K562 (cell line): Measurements from ENCODE around the gene C3. TPM values are rescaled to one million over a fixed set of nuclear protein-coding genes. Genes with fewer than 3 reads are reported as not detected.

Source experiments
- NBN ChIP-seq: fragments of 450-650 bp; IDR thresholded peaks from 2 replicates; pipeline ENCODE4 v1.6.1; 2016; ENCODE audit warnings: low read depth, mild to moderate bottlenecking
- PML ChIP-seq: IDR thresholded peaks from 2 replicates; pipeline ENCODE4 v1.6.1; 2012; ENCODE audit warnings: low read length, inconsistent platforms
- POLR2H ChIP-seq: IDR thresholded peaks from 2 replicates; pipeline ENCODE4 v1.6.1; 2016; ENCODE audit warnings: missing genetic modification characterization, low read depth, mild to moderate bottlenecking, control low read depth, missing compliant biosample characterization, moderate library complexity
- TGIF2 ChIP-seq: sonication (generic); formaldehyde crosslinking; IDR thresholded peaks from 2 replicates; pipeline ENCODE4 v1.8.1; 2022; ENCODE audit warnings: mild to moderate bottlenecking, missing genetic modification reagents, moderate library complexity
- polyA plus RNA-seq, 8 experiments: library from polyadenylated mRNA; depleted of rRNA in 4 of 8; stranded (reverse) in 5 of 8; unstranded in 3 of 8; fragments of >200 nt; fragmentation: Nextera tagmentation in 2 of 8; fragmentation: Illumina TruSeq in 1 of 8; extraction: Ambion mirVana in 2 of 8; extraction: Trizol in 1 of 8; gene quantifications; 2 replicates each; pipeline versions ENCODE4 v1.2.1 to v1.2.3, GENCODE V29; 2011 to 2014; ENCODE audit warnings: inconsistent platforms in 1 of 8, missing spikeins in 1 of 8
- total RNA-seq, 7 experiments: library from RNA; depleted of rRNA in 6 of 7; stranded (reverse); fragments of >200 nt in 6 of 7; fragmentation: Illumina TruSeq in 2 of 7; extraction: Trizol in 2 of 7; gene quantifications; 2 replicates each; pipeline versions ENCODE4 v1.2.1 to v1.2.3, GENCODE V29; 2011 to 2021; ENCODE audit warnings: low replicate concordance in 1 of 7
- TF ChIP-seq, protein P1 (sequence below): fragments of 250-450 bp; sonication (Bioruptor Pico); IDR thresholded peaks from 2 replicates; pipeline ENCODE4 v1.4.0; 2020
- TF ChIP-seq, protein P2 (sequence below): sonication (generic); formaldehyde crosslinking; IDR thresholded peaks from 2 replicates; pipeline ENCODE4 v1.8.1; 2023; ENCODE audit warnings: mild to moderate bottlenecking, missing genetic modification reagents
- TF ChIP-seq, protein P3 (sequence below): IDR thresholded peaks from 2 replicates; pipeline ENCODE4 v1.6.1; 2011; ENCODE audit warnings: borderline replicate concordance, low read depth, mild to moderate bottlenecking, moderate library complexity, low read length; ENCODE audit not compliant: insufficient read depth, poor library complexity, severe bottlenecking
- TF ChIP-seq, protein P4 (sequence below): sonication (generic); formaldehyde crosslinking; IDR thresholded peaks from 2 replicates; pipeline ENCODE4 v1.8.0; 2022; ENCODE audit warnings: mild to moderate bottlenecking, missing genetic modification reagents
- TF ChIP-seq, protein P5 (sequence below), 3 experiments: IDR thresholded peaks in 2 of 3; conservative IDR thresholded peaks in 1 of 3; 2 replicates each; pipeline ENCODE4 v1.5.1; 2011 to 2012; ENCODE audit warnings: low read length in 3 of 3, mild to moderate bottlenecking in 3 of 3, control low read depth in 2 of 3, improper control_type of control experiment in 1 of 3, inconsistent platforms in 1 of 3, low read depth in 1 of 3, mixed read lengths in 1 of 3, moderate library complexity in 1 of 3; ENCODE audit not compliant: insufficient read depth in 2 of 3

Gene C3
- total and polyA plus RNA-seq, 9 of the 15 experiments (the other 6 are each of a cell fraction or from before 2014, with no cell fraction given), result 0.59 to 10.6 (median 2.2) TPM

DNA sequence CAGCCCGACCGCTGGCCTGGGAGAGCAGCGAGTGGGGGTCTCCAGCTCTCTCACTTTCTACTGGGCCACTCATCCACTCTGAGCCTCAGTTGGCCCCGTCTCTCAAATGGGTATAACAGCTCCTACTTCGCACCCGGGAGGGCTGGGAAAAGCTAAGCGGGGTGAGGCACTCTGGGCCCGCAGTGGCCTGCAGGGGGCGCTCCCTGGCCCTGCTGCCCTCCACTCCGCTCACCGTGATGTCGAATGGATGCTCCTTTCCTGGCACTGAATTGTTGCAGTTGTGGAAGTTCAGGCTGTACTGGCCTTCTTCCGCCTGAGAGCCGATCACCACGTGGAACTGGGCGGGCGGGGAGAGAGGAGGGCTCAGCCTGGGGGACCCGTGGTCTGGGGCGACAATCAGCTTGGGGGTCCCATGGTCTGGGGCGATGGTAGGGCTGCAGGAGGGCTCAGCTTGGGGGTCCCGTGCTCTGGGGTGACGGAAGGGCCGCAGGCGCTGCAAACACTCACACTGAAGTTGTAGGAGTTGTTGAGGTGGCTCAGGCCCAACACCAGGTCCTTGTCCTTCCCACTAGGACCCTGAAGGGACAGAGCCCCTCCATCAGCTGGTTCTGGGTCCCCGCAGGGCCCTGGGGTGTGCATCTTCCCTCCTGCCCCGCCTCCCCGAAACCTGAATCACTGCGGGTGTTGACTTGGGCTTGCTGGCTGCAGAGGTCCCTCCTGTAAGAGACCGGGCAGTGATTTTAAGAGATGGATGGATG, 13.1 kb upstream of the C3 start (continued):
- TF ChIP-seq, protein P1, sequence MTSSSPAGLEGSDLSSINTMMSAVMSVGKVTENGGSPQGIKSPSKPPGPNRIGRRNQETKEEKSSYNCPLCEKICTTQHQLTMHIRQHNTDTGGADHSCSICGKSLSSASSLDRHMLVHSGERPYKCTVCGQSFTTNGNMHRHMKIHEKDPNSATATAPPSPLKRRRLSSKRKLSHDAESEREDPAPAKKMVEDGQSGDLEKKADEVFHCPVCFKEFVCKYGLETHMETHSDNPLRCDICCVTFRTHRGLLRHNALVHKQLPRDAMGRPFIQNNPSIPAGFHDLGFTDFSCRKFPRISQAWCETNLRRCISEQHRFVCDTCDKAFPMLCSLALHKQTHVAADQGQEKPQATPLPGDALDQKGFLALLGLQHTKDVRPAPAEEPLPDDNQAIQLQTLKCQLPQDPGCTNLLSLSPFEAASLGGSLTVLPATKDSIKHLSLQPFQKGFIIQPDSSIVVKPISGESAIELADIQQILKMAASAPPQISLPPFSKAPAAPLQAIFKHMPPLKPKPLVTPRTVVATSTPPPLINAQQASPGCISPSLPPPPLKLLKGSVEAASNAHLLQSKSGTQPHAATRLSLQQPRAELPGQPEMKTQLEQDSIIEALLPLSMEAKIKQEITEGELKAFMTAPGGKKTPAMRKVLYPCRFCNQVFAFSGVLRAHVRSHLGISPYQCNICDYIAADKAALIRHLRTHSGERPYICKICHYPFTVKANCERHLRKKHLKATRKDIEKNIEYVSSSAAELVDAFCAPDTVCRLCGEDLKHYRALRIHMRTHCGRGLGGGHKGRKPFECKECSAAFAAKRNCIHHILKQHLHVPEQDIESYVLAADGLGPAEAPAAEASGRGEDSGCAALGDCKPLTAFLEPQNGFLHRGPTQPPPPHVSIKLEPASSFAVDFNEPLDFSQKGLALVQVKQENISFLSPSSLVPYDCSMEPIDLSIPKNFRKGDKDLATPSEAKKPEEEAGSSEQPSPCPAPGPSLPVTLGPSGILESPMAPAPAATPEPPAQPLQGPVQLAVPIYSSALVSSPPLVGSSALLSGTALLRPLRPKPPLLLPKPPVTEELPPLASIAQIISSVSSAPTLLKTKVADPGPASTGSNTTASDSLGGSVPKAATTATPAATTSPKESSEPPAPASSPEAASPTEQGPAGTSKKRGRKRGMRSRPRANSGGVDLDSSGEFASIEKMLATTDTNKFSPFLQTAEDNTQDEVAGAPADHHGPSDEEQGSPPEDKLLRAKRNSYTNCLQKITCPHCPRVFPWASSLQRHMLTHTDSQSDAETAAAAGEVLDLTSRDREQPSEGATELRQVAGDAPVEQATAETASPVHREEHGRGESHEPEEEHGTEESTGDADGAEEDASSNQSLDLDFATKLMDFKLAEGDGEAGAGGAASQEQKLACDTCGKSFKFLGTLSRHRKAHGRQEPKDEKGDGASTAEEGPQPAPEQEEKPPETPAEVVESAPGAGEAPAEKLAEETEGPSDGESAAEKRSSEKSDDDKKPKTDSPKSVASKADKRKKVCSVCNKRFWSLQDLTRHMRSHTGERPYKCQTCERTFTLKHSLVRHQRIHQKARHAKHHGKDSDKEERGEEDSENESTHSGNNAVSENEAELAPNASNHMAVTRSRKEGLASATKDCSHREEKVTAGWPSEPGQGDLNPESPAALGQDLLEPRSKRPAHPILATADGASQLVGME (CRISPR knock-in tag), result no peak
- TF ChIP-seq, protein P2, sequence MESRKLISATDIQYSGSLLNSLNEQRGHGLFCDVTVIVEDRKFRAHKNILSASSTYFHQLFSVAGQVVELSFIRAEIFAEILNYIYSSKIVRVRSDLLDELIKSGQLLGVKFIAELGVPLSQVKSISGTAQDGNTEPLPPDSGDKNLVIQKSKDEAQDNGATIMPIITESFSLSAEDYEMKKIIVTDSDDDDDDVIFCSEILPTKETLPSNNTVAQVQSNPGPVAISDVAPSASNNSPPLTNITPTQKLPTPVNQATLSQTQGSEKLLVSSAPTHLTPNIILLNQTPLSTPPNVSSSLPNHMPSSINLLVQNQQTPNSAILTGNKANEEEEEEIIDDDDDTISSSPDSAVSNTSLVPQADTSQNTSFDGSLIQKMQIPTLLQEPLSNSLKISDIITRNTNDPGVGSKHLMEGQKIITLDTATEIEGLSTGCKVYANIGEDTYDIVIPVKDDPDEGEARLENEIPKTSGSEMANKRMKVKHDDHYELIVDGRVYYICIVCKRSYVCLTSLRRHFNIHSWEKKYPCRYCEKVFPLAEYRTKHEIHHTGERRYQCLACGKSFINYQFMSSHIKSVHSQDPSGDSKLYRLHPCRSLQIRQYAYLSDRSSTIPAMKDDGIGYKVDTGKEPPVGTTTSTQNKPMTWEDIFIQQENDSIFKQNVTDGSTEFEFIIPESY, result peak; percentile 99
- TF ChIP-seq, protein P3, sequence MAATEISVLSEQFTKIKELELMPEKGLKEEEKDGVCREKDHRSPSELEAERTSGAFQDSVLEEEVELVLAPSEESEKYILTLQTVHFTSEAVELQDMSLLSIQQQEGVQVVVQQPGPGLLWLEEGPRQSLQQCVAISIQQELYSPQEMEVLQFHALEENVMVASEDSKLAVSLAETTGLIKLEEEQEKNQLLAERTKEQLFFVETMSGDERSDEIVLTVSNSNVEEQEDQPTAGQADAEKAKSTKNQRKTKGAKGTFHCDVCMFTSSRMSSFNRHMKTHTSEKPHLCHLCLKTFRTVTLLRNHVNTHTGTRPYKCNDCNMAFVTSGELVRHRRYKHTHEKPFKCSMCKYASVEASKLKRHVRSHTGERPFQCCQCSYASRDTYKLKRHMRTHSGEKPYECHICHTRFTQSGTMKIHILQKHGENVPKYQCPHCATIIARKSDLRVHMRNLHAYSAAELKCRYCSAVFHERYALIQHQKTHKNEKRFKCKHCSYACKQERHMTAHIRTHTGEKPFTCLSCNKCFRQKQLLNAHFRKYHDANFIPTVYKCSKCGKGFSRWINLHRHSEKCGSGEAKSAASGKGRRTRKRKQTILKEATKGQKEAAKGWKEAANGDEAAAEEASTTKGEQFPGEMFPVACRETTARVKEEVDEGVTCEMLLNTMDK, result peak; percentile 22
- TF ChIP-seq, protein P4, sequence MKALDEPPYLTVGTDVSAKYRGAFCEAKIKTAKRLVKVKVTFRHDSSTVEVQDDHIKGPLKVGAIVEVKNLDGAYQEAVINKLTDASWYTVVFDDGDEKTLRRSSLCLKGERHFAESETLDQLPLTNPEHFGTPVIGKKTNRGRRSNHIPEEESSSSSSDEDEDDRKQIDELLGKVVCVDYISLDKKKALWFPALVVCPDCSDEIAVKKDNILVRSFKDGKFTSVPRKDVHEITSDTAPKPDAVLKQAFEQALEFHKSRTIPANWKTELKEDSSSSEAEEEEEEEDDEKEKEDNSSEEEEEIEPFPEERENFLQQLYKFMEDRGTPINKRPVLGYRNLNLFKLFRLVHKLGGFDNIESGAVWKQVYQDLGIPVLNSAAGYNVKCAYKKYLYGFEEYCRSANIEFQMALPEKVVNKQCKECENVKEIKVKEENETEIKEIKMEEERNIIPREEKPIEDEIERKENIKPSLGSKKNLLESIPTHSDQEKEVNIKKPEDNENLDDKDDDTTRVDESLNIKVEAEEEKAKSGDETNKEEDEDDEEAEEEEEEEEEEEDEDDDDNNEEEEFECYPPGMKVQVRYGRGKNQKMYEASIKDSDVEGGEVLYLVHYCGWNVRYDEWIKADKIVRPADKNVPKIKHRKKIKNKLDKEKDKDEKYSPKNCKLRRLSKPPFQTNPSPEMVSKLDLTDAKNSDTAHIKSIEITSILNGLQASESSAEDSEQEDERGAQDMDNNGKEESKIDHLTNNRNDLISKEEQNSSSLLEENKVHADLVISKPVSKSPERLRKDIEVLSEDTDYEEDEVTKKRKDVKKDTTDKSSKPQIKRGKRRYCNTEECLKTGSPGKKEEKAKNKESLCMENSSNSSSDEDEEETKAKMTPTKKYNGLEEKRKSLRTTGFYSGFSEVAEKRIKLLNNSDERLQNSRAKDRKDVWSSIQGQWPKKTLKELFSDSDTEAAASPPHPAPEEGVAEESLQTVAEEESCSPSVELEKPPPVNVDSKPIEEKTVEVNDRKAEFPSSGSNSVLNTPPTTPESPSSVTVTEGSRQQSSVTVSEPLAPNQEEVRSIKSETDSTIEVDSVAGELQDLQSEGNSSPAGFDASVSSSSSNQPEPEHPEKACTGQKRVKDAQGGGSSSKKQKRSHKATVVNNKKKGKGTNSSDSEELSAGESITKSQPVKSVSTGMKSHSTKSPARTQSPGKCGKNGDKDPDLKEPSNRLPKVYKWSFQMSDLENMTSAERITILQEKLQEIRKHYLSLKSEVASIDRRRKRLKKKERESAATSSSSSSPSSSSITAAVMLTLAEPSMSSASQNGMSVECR (CRISPR knock-in tag), result no peak
- TF ChIP-seq, protein P5, sequence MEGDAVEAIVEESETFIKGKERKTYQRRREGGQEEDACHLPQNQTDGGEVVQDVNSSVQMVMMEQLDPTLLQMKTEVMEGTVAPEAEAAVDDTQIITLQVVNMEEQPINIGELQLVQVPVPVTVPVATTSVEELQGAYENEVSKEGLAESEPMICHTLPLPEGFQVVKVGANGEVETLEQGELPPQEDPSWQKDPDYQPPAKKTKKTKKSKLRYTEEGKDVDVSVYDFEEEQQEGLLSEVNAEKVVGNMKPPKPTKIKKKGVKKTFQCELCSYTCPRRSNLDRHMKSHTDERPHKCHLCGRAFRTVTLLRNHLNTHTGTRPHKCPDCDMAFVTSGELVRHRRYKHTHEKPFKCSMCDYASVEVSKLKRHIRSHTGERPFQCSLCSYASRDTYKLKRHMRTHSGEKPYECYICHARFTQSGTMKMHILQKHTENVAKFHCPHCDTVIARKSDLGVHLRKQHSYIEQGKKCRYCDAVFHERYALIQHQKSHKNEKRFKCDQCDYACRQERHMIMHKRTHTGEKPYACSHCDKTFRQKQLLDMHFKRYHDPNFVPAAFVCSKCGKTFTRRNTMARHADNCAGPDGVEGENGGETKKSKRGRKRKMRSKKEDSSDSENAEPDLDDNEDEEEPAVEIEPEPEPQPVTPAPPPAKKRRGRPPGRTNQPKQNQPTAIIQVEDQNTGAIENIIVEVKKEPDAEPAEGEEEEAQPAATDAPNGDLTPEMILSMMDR (IDR thresholded peaks at IDR 0.05 in 2 of 3, conservative IDR thresholded peaks at IDR 0.05 in 1 of 3; ENCODE audit: insufficient read depth in 2 of 3, low read depth in 1 of 3, low read length in 3 of 3), result peak; percentile 60 to 77 (median 65)
- no peak for TF ChIP-seq POLR2H (tag)
- TF ChIP-seq TGIF2 (CRISPR knock-in tag), result no peak
- TF ChIP-seq NBN, result no peak
- TF ChIP-seq PML, result no peak
